Measurements from ENCODE around the gene CCDC127.

The CCDC127 gene

GRCh38 chr5:187617-188451, 30.1 kb downstream of the CCDC127 start:
- peak; percentile 11 for DNase-seq

GRCh38 chr5:187042-187431, 30.9 kb downstream of the CCDC127 start:
- DNase-seq = no peak

GRCh38 chr5:186091-187041, 31.6 kb downstream of the CCDC127 start:
- no peak for DNase-seq

GRCh38 chr5:185095-186070, 32.6 kb downstream of the CCDC127 start:
- no peak for DNase-seq

- DNase-seq = no peak
Measured at GRCh38 chr5:184471-184870, 33.5 kb downstream of the CCDC127 start.

- DNase-seq = no peak
Measured at GRCh38 chr5:182126-182525, 35.8 kb downstream of the CCDC127 start.

- no peak for DNase-seq
Measured at GRCh38 chr5:181566-181965, 36.4 kb downstream of the CCDC127 start.

GRCh38 chr5:181160-181559, 36.8 kb downstream of the CCDC127 start:
- DNase-seq = no peak

- DNase-seq = no peak
Measured at GRCh38 chr5:180286-180918, 37.6 kb downstream of the CCDC127 start.

- no peak for DNase-seq
Measured at GRCh38 chr5:179401-179800, 38.6 kb downstream of the CCDC127 start.

GRCh38 chr5:178110-178509, 39.8 kb downstream of the CCDC127 start:
- DNase-seq = no peak

GRCh38 chr5:176296-176823, 41.6 kb downstream of the CCDC127 start:
- DNase-seq = no peak

GRCh38 chr5:174876-175465, 43.0 kb downstream of the CCDC127 start:
- DNase-seq = no peak

GRCh38 chr5:174291-174600, 43.7 kb downstream of the CCDC127 start:
- DNase-seq = no peak

- DNase-seq = no peak
Measured at GRCh38 chr5:173392-174290, 44.3 kb downstream of the CCDC127 start.

- no peak for DNase-seq
Measured at GRCh38 chr5:172841-173251, 45.1 kb downstream of the CCDC127 start.

GRCh38 chr5:172421-172820, 45.5 kb downstream of the CCDC127 start:
- no peak for DNase-seq

GRCh38 chr5:171801-172331, 46.1 kb downstream of the CCDC127 start:
- no peak for DNase-seq

- no peak for DNase-seq
Measured at GRCh38 chr5:170971-171800, 46.8 kb downstream of the CCDC127 start.
